GM18858 (cell line): ENCODE data around the gene DDAH2.
"Not testable (repeated sequence)": the region's sequence is repeated elsewhere in the genome, so short reads cannot be mapped to it uniquely, and the experiment has no call there.

Experiments
- ATAC-seq: cut with Tn5 transposase; IDR thresholded peaks from one replicate; pipeline ENCODE4 v1.9.1; 2021; ENCODE audit not compliant: unreplicated experiment

Gene DDAH2

DNA sequence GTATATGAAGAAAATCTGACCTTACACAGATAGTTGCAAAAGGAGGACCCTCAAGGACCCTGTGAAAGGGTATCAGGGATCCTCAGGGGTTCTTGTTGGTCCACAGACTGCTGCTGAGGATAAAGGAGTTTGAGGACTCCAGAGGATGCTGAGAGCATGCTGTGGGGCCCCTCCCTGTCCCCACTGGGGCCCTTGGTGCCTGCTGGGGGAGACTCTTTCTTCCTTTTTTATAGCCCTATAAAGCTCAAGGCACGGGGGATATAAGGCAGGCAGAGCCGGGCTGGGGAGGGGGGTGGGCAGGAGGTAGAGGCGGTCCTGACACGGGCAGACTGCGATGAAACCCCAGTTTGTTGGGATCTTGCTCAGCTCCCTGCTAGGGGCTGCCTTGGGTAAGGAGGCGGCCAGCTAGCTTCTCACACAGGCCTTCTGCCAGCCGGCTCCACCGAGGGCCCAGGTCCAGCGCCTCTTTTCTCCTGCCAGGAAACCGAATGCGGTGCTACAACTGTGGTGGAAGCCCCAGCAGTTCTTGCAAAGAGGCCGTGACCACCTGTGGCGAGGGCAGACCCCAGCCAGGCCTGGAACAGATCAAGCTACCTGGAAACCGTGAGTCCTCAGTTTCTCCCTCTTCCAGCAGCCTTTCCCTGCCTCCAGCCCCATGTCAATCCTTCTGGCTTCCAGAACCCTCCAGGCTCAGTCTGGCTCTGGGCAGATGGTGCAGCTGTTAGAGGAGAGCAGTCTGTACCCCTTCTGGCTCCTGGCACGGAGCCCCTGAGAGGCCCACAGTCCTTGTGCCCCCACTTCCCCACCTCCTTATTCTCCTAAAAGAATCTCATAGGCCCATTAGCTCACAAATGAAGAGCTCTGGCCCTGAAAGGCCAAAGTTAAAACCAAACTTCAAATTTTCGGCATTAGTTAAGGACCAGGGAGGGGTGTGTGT, 13.8 kb downstream of the DDAH2 start, which contains the start of gene LY6G6D:
TSS of gene LY6G6D (plus strand) at position 327 of the 937 bp plus-strand sequence. CDS start at position 335, 8 bp downstream.
- ATAC-seq = no peak

DNA sequence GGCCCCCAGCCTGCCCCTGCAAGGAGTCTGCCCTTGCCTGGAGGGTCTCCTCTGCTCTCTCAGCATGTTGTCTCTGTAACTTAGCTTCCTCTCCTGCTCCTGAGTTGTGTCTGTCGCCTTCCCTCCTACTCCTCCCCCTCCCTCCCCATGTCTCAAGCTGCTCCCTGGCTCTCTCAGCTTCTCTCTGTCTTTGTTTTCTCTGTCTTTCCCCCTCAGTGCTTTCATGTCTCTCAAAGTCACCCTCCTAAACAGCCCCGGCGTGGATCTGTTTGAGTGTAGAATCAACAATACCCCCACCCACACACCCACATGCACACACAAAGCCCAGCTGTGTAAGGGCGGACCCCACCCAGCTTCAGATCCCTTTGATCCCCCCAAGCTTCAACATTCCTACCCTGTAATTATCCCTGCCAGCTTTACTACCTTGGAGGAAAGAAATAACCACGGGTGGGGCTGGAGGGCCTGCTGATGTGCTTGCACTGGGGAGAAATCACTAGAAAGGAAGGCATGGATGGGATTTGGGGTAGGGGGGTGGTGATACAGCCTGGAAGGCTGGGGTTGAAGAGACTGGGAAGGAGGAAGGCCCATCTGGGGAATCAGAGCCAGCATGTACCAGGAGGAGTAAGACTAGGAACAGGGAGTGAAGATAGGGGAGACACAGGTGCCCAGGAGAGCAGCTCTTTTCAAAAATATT, 15.0 kb downstream of the DDAH2 start:
- ATAC-seq = no peak

GRCh38 chr6:31713465-31713864, 15.6 kb downstream of the DDAH2 start:
- ATAC-seq = no peak

DNA sequence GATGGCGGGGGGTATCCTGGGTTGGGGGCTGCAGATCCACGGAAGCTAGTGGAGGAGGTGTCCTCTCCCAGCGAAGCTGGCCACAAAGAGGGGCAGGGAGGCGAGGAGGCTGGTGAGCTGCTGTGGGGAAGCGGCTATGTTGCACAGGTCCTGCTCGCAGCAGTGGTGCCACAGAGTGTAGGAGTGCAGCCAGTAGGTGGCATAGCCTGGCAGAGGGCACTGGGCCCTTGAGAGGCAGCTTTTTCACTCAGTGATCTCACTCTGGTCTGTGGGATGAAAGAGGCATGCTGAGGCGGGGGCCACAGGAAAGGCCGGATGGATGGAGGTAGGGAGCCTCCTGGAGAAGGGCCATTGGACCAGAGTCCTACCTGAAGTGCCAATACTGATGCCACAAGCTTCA, 16.8 kb downstream of the DDAH2 start:
- ATAC-seq = no peak

GRCh38 chr6:31711233-31711632, 17.9 kb downstream of the DDAH2 start:
- no peak for ATAC-seq

- no peak for ATAC-seq
Measured at GRCh38 chr6:31710523-31711219, 18.4 kb downstream of the DDAH2 start.

GRCh38 chr6:31709157-31709556, 19.9 kb downstream of the DDAH2 start:
- not testable (repeated sequence) for ATAC-seq

DNA sequence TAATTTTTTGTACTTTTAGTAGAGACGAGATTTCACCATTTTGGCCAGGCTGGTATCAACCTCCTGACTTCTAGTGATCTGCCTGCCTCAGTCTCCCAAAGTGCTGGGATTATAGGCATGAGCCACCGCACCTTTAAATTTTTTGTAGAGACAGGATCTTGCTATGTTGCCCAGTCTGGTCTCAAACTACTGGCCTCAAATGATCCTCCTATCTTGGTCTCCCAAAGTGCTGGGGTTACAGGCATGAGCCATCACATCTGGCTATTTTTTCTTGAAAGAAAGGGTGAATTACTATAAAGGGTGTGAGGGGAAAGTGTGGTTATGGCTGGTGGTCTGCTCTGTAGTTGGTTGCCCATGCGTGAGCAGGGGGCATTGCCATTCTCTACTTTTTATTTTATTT, 20.9 kb downstream of the DDAH2 start:
- no peak for ATAC-seq

GRCh38 chr6:31707701-31708100, 21.4 kb downstream of the DDAH2 start:
- ATAC-seq = no peak

DNA sequence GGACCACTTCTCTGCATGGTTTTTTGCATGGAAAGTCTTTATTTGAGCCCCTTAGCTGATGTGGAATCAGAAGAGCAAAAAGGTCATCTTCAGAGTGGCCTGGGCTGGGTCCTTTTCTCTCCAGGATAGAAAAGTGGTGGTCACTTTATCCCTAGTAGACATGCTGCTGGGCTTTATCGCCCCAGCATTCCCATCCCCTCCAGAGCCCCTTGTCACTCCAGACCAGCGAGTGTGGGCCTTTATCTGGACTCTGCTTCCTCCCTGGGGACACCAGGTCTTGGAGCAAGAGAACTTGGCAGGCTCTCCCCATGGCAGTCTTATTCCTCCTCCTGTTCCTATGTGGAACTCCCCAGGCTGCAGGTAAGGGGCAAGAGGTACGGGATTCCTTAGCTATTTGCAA, 22.5 kb downstream of the DDAH2 start, which contains the start of gene LY6G6F:
TSS of gene LY6G6F (plus strand) at position 268 of the 400 bp plus-strand sequence. CDS start at position 309, 41 bp downstream.
- no peak for ATAC-seq

DNA sequence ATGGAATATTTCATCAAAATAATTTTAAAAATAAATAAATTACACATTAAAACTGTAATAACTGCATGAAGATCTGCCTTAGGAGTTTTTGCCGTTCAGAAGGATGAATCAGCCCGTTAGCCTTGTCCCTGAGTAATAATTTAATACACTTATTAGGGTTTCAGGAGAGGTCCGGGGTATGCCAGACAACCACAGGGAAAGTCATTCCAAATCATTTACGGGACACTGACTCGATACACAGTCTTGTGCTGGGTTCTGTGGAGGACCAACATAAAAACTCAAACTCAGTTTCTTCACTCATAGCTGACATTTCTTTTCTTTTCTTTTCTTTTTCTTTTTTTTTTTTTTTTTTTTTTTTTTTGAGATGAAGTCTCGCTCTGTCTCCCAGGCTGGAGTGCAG, 23.2 kb downstream of the DDAH2 start:
- no peak for ATAC-seq

GRCh38 chr6:31702819-31703716, 26.0 kb downstream of the DDAH2 start, which contains the start of gene ABHD16A:
Gene ABHD16A, minus strand, starts transcription at chr6:31703324. Its CDS starts 43 bp downstream, at chr6:31703281.
- no peak for ATAC-seq

DNA sequence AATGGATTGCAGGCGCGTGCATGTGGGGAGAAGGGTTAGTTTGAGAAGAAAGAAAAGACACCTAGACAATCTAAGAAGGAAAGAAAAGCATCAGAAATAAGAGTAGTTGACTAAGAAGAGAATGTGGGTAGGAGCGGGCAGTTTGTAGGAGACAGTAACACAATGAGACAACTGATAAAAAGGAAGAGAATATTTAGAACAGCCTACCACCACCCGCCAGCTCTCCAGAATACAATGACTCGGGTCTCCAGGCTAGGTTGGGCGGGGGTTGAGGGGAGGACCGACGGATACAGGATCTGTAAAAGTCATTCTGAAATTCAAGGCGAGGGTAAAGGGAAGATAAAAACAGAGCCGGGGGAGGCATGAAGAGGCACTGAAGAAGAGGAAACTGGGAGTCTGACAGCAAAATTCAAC, 26.7 kb downstream of the DDAH2 start:
- no peak for ATAC-seq

DNA sequence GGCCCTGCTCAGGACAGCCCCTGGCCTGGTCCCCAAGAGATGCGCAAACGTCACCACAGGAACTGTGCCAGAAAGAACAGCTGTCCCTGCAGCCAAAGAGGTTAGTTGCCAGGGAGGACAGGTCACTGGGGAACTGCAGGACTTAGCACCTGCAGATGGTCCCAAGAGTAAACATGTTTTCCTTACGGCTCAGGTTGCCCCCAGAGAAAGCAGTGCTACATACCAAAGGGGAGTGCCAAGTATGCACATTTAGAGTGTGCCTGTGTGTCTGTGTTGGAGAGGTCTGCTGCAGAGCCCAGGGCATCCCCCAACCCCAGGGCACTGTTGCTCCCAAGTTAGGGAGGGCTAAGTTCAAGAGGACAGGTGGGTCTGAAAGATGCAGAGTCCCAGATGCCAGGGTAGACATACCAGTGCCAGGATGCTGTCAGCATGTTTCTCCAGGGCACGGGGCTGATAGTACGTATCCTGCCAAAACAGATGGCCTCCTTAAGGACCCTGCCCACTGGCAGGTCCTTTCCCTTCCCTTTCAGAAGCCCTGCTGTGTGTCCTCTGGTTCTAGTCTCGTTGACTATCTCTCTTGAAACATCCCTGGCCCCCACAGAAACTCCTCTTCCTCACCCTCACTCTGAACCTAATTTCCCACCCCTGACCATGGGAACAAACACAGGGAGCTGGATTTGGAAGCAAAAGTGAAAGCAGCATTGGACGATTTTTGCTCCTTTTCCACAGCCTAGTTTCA, 27.3 kb downstream of the DDAH2 start:
- no peak for ATAC-seq

- no peak for ATAC-seq
Measured at GRCh38 chr6:31700740-31701401, 28.2 kb downstream of the DDAH2 start.

DNA sequence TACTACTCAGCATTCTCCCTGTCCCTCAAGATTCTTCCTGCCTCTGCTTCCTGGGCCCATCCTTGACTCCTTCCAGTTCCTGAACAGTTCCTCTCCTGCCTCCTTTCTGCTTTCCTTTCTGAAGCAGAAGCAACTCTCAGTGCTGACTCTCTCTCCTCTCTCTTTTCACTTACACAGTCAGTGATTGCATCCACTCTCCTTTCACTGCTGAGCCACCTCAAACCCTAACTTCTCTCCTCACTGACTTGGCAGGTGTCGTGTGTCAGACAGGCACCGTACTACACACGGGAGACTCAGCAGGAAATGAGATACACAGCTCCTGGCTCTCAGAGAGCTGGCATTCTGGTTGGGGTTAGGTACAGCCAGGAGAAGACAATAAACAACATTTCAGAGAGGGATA, 31.5 kb downstream of the DDAH2 start:
- ATAC-seq = no peak

- no peak for ATAC-seq
Measured at GRCh38 chr6:31693535-31693934, 35.6 kb downstream of the DDAH2 start.

- ATAC-seq = no peak
Measured at GRCh38 chr6:31692886-31693285, 36.2 kb downstream of the DDAH2 start.

GRCh38 chr6:31692353-31692752, 36.7 kb downstream of the DDAH2 start:
- ATAC-seq = no peak
